WI38 (cell line): Measurements from ENCODE around the gene EIF4G1.
A peak's percentile ranks its signal among the peaks of the same experiment; 100 is the strongest.

Experiments
- H3K4me3 ChIP-seq: 2 replicates; pipeline ENCODE4 v1.5.1; 2011; ENCODE audit warnings: low read depth, mild to moderate bottlenecking, control low read depth, low read length
- CTCF ChIP-seq: IDR thresholded peaks from 2 replicates; pipeline ENCODE4 v1.5.1; 2012; ENCODE audit warnings: low read depth, mild to moderate bottlenecking, control low read depth, low read length

EIF4G1 gene

GRCh38 chr3:184341925-184342324 is 27.5 kb downstream of the EIF4G1 start:
- H3K4me3 ChIP-seq, result no peak overlapping the region
- no peak for TF ChIP-seq CTCF

DNA sequence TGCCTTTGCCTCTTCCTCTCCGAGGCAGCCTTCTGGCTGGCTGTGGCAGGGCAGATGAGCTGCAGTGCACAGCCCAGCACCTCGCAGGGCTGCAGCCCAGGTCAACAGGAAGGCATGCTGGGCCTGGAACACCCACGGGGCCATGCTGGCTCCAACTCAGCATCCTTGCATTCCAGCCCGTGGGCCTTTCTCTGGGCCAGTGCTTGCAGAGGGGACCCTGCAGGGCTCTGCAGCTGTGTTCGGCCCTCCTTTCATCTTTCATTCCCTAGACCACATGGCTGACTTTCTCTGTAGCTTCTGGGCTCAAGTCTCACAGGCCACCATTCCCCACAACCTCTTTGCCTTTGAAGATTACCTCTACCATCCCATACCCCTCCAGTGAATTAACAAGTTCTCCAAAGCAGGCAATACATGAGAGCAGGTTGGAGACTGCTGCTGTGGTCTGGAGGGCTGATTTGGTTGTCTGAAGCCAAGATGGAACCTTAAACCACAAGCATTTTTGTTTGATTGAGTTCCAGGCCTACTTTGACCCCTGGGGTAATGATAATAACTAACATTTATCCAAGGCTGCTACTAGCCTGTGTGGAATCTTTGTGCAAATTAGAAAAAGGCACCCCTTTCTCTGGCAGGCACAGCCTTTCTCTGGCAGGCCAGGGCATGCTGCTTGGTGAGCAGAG is 28.9 kb downstream of the EIF4G1 start:
- H3K4me3 ChIP-seq, result no peak overlapping the region
- no peak for TF ChIP-seq CTCF

DNA sequence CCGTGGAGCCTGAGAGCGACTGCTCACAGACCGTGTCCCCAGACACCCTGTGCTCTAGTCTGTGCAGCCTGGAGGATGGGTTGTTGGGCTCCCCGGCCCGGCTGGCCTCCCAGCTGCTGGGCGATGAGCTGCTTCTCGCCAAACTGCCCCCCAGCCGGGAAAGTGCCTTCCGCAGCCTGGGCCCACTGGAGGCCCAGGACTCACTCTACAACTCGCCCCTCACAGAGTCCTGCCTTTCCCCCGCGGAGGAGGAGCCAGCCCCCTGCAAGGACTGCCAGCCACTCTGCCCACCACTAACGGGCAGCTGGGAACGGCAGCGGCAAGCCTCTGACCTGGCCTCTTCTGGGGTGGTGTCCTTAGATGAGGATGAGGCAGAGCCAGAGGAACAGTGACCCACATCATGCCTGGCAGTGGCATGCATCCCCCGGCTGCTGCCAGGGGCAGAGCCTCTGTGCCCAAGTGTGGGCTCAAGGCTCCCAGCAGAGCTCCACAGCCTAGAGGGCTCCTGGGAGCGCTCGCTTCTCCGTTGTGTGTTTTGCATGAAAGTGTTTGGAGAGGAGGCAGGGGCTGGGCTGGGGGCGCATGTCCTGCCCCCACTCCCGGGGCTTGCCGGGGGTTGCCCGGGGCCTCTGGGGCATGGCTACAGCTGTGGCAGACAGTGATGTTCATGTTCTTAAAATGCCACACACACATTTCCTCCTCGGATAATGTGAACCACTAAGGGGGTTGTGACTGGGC is 30.3 kb downstream of the EIF4G1 start:
- TF ChIP-seq CTCF, result no peak
- no peak overlapping the region for H3K4me3 ChIP-seq

GRCh38 chr3:184345317-184346144 is 31.1 kb downstream of the EIF4G1 start:
- no peak overlapping the region for H3K4me3 ChIP-seq
- peak; percentile 25 for TF ChIP-seq CTCF

- H3K4me3 ChIP-seq, result no peak overlapping the region
- no peak for TF ChIP-seq CTCF
These were observed 32.2 kb downstream of the EIF4G1 start for GRCh38 chr3:184346480-184347190.

GRCh38 chr3:184347321-184348056 is 33.1 kb downstream of the EIF4G1 start:
- no peak overlapping the region for H3K4me3 ChIP-seq
- TF ChIP-seq CTCF, result no peak
